Measurements from ENCODE around the gene ADAT1. TPM values are rescaled to one million over a fixed set of nuclear protein-coding genes. Genes with fewer than 3 reads are reported as not detected.

Gene ADAT1, protein sequence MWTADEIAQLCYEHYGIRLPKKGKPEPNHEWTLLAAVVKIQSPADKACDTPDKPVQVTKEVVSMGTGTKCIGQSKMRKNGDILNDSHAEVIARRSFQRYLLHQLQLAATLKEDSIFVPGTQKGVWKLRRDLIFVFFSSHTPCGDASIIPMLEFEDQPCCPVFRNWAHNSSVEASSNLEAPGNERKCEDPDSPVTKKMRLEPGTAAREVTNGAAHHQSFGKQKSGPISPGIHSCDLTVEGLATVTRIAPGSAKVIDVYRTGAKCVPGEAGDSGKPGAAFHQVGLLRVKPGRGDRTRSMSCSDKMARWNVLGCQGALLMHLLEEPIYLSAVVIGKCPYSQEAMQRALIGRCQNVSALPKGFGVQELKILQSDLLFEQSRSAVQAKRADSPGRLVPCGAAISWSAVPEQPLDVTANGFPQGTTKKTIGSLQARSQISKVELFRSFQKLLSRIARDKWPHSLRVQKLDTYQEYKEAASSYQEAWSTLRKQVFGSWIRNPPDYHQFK
- total RNA-seq (2016; rRNA removed; fragmentation: Illumina TruSeq; extraction: Trizol) (40.8 and 50.7 TPM in 2 replicates), polyA plus RNA-seq (2011; rRNA removed) (15.5 and 18.4 TPM in 2 replicates), polyA minus RNA-seq (2011; rRNA and poly(A)+ RNA removed; ENCODE audit: low replicate concordance) (23.3 and 62.1 TPM in 2 replicates), Bru-seq, nascent RNA (percentile 64 among the genes with signal in this experiment), BruChase-seq, experiment 1, labeled RNA remaining after a 6-hour chase (percentile 66 among the genes with signal in this experiment), BruChase-seq, experiment 2, labeled RNA remaining after a 2-hour chase (percentile 66 among the genes with signal in this experiment)
- 13.1 and 19.3 TPM in 2 replicates for total RNA-seq (2016; cell fraction: cytosol; rRNA removed; fragmentation: Illumina TruSeq; extraction: Trizol; ENCODE audit: low read depth)
- 36.9 and 42.7 TPM in 2 replicates for total RNA-seq (2016; cell fraction: insoluble cytoplasmic fraction; rRNA removed; fragmentation: Illumina TruSeq; extraction: Trizol)
- 27.3 and 35.6 TPM in 2 replicates for total RNA-seq (2016; cell fraction: membrane; rRNA removed; fragmentation: Illumina TruSeq; extraction: Trizol)
- total RNA-seq (2016; cell fraction: nucleus; rRNA removed; fragmentation: Illumina TruSeq; extraction: Trizol), result 52.6 and 53.3 TPM in 2 replicates
- 12.6 and 18.0 TPM in 2 replicates for polyA plus RNA-seq (2011; cell fraction: cytosol; rRNA removed)
- 16.4 and 28.9 TPM in 2 replicates for polyA plus RNA-seq (2011; cell fraction: nucleus; rRNA removed)
- 15.1 and 16.1 TPM in 2 replicates for polyA plus RNA-seq (2012)
- polyA plus RNA-seq (2016; cell fraction: cytosol; fragmentation: Illumina TruSeq; extraction: Trizol; ENCODE audit: low read depth), result 3.0 and 3.6 TPM in 2 replicates
- polyA plus RNA-seq (2016; cell fraction: insoluble cytoplasmic fraction; fragmentation: Illumina TruSeq; extraction: Trizol; ENCODE audit: low read depth), result 29.9 and 30.3 TPM in 2 replicates
- 11.9 and 13.6 TPM in 2 replicates for polyA plus RNA-seq (2016; cell fraction: membrane; fragmentation: Illumina TruSeq; extraction: Trizol; ENCODE audit: low read depth)
- polyA plus RNA-seq (2016; cell fraction: nucleus; fragmentation: Illumina TruSeq; extraction: Trizol; ENCODE audit: insufficient read depth, low read depth), result 56.7 and 65.5 TPM in 2 replicates
- 12.8 and 13.9 TPM in 2 replicates for polyA minus RNA-seq (2011; cell fraction: cytosol; rRNA and poly(A)+ RNA removed)
- polyA minus RNA-seq (2011; cell fraction: nucleus; rRNA and poly(A)+ RNA removed), result 32.4 and 41.4 TPM in 2 replicates
- long read RNA-seq, experiment 1, partial matches to known transcripts, result 4 of 8 reads
- long read RNA-seq, experiment 1, other reads (novel, unspliced or antisense), result 2 of 8 reads
- long read RNA-seq, experiment 2, partial matches to known transcripts, result 3 of 5 reads
- long read RNA-seq, experiment 2, other reads (novel, unspliced or antisense), result 1 of 5 reads

DNA sequence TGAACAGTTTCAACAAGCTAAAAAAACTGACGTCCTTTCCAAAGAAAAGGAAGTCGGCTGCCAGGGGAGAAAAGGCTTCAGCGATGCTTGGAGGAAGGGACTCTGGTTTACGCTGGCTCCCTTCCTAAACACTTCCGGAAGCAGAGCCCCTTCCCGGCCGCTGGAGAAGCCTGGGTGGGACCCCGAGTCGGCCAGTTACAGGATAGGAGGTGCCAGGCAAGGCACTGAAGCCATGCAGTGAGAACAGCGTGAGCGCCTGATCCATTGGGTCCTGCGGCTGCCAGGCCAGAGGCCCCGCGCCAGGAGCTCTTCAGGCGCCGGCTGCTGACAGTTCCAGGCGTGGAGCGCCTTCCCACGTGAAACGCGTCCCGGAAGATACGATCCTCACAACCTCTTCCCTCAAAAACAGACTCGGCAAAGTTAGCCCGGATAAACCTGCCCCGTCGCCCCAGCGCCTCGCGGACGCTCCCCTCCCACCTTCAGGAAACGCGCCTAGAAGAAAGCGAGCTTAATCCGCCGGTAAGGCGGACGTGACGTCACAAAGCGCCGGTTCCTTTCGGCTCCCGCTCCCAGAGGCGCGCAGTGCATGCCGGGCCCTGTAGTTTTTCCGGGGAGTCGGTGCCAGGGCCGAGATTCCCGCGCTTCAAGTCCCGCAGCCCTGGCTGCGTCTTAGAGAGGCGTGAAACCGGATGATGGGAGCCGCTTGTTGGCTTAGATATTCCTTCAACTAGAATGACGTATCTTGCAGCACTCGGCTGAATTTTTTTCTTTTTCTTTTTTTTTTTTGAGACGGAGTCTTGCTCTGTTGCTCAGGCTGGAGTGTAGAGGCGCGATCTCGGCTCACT lies at the start of gene ADAT1:
Gene ADAT1 (minus strand): TSS at position 521 of the 845 bp plus-strand sequence. CDS start 2,482 bp downstream, outside the sequence.
- Histone ChIP-seq H3K36me3 (replicated peaks in 1 of 2; ENCODE audit: control insufficient read depth in 1 of 2, insufficient read depth in 2 of 2, low read length in 2 of 2) (peaks cover 4 to 29% of the 10 kb centered on the region in 2 experiments), H3K4me2 (ENCODE audit: low read depth, low read length) (peak within 1 kb of the TSS; percentile 94), H3K27me3 (ENCODE audit: control insufficient read depth in 1 of 2, insufficient read depth in 2 of 2, low read length in 2 of 2) (no peaks in the 10 kb centered on the region; a peak in 1 of 5 replicates), H3K9ac (ENCODE audit: insufficient read depth, low read depth, low read length) (peak within 1 kb of the TSS; percentile 85), H4K20me1 (ENCODE audit: insufficient read depth, low read length) (no peaks in the 10 kb centered on the region), H3K27ac (ENCODE audit: extremely low read length, insufficient read depth, low read length) (peak within 1 kb of the TSS; percentile 69), H3K4me3 (replicated peaks in 1 of 3; ENCODE audit: insufficient read depth in 1 of 3, low read depth in 2 of 3, low read length in 3 of 3) (peak within 1 kb of the TSS; percentile 80 to 86 (median 86)), H3K4me1 (ENCODE audit: insufficient read depth, low read length) (peaks cover 34% of the 10 kb centered on the region), H3K9me3 (ENCODE audit: low read length) (no peaks in the 10 kb centered on the region), H3K79me2 (ENCODE audit: insufficient read depth, low read length) (peaks cover 7% of the 10 kb centered on the region), H2AFZ (ENCODE audit: low read length) (peak within 1 kb of the TSS; percentile 10)
- BruUV-seq (replicated peaks), result TSS peak; percentile 73
- ChIA-PET CTCF (ENCODE audit: low intra/inter-chr PET ratio, low total read pairs) (no interaction called here), POLR2A (interaction anchor here (1.0 to 2.9 kb wide), 9 partner anchors 19 to 189 kb away, joined by 3 to 28 read pairs (median 7); partner anchors contain the start of genes CFDP1, GABARAPL2, KARS1 and TERF2IP)
- WGBS (ENCODE audit: low lambda C conversion rate), result 6% methylated on average over 47 of the region's 62 CpGs
- peak; percentile 95 for ATAC-seq
- peak; percentile 88 for FAIRE-seq
- peak; percentile 97 for DNase-seq (ENCODE audit: low spot score)
- intact Hi-C loops (cut with micrococcal nuclease; ENCODE audit: unreplicated experiment), result loop anchor here (1.0 to 5.0 kb wide), 3 partner anchors 66 to 141 kb away; partner anchors contain the start of gene TMEM231
- in situ Hi-C loops (cut with HindIII; ENCODE audit: extremely low pct_ligation_motif_present, low pct_unique_long_range_greater_than_20kb), result no loop called here
- TF ChIP-seq GZF1 (CRISPR knock-in tag; IDR thresholded peaks at IDR 0.05) (peak; percentile 57; the same call in 1 of the 2 replicates), FOXA3 (CRISPR knock-in tag; IDR thresholded peaks at IDR 0.05) (peak; percentile 69), ZFP90 (CRISPR knock-in tag; IDR thresholded peaks at IDR 0.05; ENCODE audit: borderline replicate concordance) (no peak), HNF4G (IDR thresholded peaks at IDR 0.05; ENCODE audit: borderline replicate concordance, low read depth, low read length) (no peak; the same call in 1 of the 2 replicates), HNF4G (CRISPR knock-in tag; IDR thresholded peaks at IDR 0.05; ENCODE audit: borderline replicate concordance, low read depth) (no peak), SCMH1 (CRISPR knock-in tag; IDR thresholded peaks at IDR 0.05; ENCODE audit: borderline replicate concordance) (no peak), CCAR2 (optimal IDR thresholded peaks at IDR 0.05; ENCODE audit: low read depth, low read length) (no peak)
- TF ChIP-seq, protein P1, sequence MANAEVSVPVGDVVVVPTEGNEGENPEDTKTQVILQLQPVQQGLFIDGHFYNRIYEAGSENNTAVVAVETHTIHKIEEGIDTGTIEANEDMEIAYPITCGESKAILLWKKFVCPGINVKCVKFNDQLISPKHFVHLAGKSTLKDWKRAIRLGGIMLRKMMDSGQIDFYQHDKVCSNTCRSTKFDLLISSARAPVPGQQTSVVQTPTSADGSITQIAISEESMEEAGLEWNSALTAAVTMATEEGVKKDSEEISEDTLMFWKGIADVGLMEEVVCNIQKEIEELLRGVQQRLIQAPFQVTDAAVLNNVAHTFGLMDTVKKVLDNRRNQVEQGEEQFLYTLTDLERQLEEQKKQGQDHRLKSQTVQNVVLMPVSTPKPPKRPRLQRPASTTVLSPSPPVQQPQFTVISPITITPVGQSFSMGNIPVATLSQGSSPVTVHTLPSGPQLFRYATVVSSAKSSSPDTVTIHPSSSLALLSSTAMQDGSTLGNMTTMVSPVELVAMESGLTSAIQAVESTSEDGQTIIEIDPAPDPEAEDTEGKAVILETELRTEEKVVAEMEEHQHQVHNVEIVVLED (CRISPR knock-in tag; IDR thresholded peaks at IDR 0.05; ENCODE audit: borderline replicate concordance), result peak; percentile 87
- TF ChIP-seq, protein P2, sequence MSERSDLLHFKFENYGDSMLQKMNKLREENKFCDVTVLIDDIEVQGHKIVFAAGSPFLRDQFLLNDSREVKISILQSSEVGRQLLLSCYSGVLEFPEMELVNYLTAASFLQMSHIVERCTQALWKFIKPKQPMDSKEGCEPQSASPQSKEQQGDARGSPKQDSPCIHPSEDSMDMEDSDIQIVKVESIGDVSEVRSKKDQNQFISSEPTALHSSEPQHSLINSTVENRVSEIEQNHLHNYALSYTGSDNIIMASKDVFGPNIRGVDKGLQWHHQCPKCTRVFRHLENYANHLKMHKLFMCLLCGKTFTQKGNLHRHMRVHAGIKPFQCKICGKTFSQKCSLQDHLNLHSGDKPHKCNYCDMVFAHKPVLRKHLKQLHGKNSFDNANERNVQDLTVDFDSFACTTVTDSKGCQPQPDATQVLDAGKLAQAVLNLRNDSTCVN (CRISPR knock-in tag; IDR thresholded peaks at IDR 0.05; ENCODE audit: borderline replicate concordance), result peak; percentile 30; the same call in 1 of the 2 replicates
